IPS DF 4.7 (cell line): ENCODE results near the gene RNASE9.
"Not testable (repeated sequence)": the region's sequence is repeated elsewhere in the genome, so short reads cannot be mapped to it uniquely, and the experiment has no call there.

Experiments
- DNase-seq: peaks from one replicate; pipeline ENCODE4 v3.0.0-alpha.2; 2013; ENCODE audit warnings: low spot score; ENCODE audit errors: extremely low read depth

Gene RNASE9

DNA sequence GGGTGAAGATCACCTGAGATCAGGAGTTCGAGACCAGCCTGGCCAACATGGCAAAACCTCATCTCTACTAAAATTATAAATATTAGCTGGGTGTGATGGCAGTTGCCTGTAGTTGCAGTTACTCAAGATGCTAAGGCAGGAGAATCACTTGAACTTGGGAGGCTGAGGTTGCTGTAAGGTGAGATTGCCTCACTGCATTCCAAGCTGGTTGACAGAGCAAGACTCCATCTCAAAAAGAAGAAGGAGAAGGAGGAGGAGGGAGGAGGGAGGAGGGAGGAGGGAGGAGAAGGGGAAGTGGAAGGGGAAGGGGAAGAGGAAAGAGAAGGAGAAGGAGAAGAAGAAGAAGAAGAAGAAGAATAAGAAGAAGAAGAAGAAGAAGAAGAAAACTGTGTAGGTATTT is 38.5 kb downstream of the RNASE9 start:
- DNase-seq = no peak

GRCh38 chr14:20516921-20517320 is 43.9 kb downstream of the RNASE9 start:
- DNase-seq = no peak

GRCh38 chr14:20515846-20516245 is 45.0 kb downstream of the RNASE9 start:
- DNase-seq = no peak

DNA sequence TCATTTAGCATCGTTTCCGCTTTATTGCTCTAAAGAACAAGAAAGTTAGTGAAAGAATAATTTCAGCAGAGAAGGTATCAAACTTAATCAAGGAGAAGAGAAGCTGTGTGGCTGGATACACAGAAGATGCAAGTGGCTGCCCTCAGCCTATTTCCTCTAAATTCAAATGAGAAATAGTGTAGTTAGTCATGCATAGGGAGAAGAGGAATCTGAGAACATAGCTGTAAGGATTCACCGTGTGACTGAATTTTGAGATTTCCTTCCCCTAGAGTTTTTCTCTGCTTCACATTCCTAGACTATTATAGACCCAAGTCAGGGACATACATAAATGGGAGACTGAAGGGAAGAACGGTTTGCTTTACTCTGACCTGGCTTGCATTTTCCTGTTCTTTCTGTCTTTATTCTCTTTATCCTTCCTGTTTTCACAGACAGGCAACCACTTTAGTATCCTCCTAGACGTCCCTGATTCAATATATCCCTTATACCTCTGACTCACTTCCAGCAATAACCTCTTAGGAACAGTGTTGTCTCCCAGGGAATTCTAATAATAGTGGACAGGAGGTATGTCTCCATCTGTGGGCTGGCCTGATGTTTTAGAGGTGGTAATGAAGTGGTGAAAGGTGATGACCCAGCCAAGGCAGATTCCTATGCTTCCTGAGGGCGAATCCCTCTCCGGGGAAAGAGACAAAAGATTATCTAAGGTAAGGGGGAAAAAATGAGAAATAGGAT is 48.5 kb downstream of the RNASE9 start:
- no peak for DNase-seq

GRCh38 chr14:20508367-20508766 is 52.5 kb downstream of the RNASE9 start:
- no peak for DNase-seq

GRCh38 chr14:20507537-20507936 is 53.3 kb downstream of the RNASE9 start:
- not testable (repeated sequence) for DNase-seq

- DNase-seq = not testable (repeated sequence)
Observed at GRCh38 chr14:20506752-20507151, 54.1 kb downstream of the RNASE9 start.

DNA sequence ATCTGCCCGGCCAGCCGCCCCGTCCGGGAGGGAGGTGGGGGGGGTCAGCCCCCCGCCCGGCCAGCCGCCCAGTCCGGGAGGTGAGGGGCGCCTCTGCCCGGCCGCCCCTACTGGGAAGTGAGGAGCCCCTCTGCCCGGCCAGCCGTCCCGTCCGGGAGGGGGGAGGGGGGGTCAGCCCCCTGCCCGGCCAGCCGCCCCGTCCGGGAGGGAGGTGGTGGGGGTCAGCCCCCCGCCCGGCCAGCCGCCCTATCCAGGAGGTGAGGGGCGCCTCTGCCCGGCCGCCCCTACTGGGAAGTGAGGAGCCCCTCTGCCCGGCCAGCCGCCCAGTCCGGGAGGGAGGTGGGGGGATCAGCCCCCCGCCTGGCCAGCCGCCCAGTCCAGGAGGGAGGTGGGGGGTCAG is 54.6 kb downstream of the RNASE9 start:
- not testable (repeated sequence) for DNase-seq
